ENCODE data around the gene TBC1D12.

TBC1D12 gene

GRCh38 chr10:94443549-94443948, 41.2 kb downstream of the TBC1D12 start:
- in situ Hi-C loops (cut with MboI; ENCODE audit: low sequenced_read_pairs): loop anchor here (25.0 kb wide), 1 partner anchor 156 kb away; no protein-coding TSS in a partner anchor

- in situ Hi-C loops (cut with MboI; ENCODE audit: low sequenced_read_pairs): no loop called here
These were observed 48.4 kb downstream of the TBC1D12 start for GRCh38 chr10:94450782-94451181.

- in situ Hi-C loops (cut with MboI; ENCODE audit: low sequenced_read_pairs): no loop called here
These were observed 49.7 kb downstream of the TBC1D12 start for GRCh38 chr10:94451883-94452519.

GRCh38 chr10:94456942-94457341, 54.6 kb downstream of the TBC1D12 start:
- in situ Hi-C loops (cut with MboI; ENCODE audit: low sequenced_read_pairs): no loop called here

- in situ Hi-C loops (cut with MboI; ENCODE audit: low sequenced_read_pairs): no loop called here
These were observed 57.0 kb downstream of the TBC1D12 start for GRCh38 chr10:94459385-94459784.

- in situ Hi-C loops (cut with MboI; ENCODE audit: low sequenced_read_pairs): no loop called here
These were observed 59.2 kb downstream of the TBC1D12 start for GRCh38 chr10:94461503-94461902.

- in situ Hi-C loops (cut with MboI; ENCODE audit: low sequenced_read_pairs): no loop called here
These were observed 59.8 kb downstream of the TBC1D12 start for GRCh38 chr10:94462130-94462529.

GRCh38 chr10:94465684-94466083, 63.3 kb downstream of the TBC1D12 start:
- in situ Hi-C loops (cut with MboI; ENCODE audit: low sequenced_read_pairs): no loop called here

GRCh38 chr10:94481410-94481809, 79.1 kb downstream of the TBC1D12 start:
- in situ Hi-C loops (cut with MboI; ENCODE audit: low sequenced_read_pairs): no loop called here

GRCh38 chr10:94483970-94484369, 81.6 kb downstream of the TBC1D12 start:
- in situ Hi-C loops (cut with MboI; ENCODE audit: low sequenced_read_pairs): no loop called here

GRCh38 chr10:94485094-94485493, 82.8 kb downstream of the TBC1D12 start:
- in situ Hi-C loops (cut with MboI; ENCODE audit: low sequenced_read_pairs): no loop called here

- in situ Hi-C loops (cut with MboI; ENCODE audit: low sequenced_read_pairs): no loop called here
These were observed 85.2 kb downstream of the TBC1D12 start for GRCh38 chr10:94487575-94487974.

GRCh38 chr10:94489107-94489506, 86.8 kb downstream of the TBC1D12 start:
- in situ Hi-C loops (cut with MboI; ENCODE audit: low sequenced_read_pairs): no loop called here

- in situ Hi-C loops (cut with MboI; ENCODE audit: low sequenced_read_pairs): no loop called here
These were observed 87.8 kb downstream of the TBC1D12 start for GRCh38 chr10:94489976-94490788.

GRCh38 chr10:94490789-94491039, 88.4 kb downstream of the TBC1D12 start:
- in situ Hi-C loops (cut with MboI; ENCODE audit: low sequenced_read_pairs): no loop called here

- in situ Hi-C loops (cut with MboI; ENCODE audit: low sequenced_read_pairs): no loop called here
These were observed 91.1 kb downstream of the TBC1D12 start for GRCh38 chr10:94493463-94493862.

GRCh38 chr10:94496010-94496409, 93.7 kb downstream of the TBC1D12 start:
- in situ Hi-C loops (cut with MboI; ENCODE audit: low sequenced_read_pairs): no loop called here

- in situ Hi-C loops (cut with MboI; ENCODE audit: low sequenced_read_pairs): no loop called here
These were observed 94.3 kb downstream of the TBC1D12 start for GRCh38 chr10:94496646-94497045.

GRCh38 chr10:94500063-94500462, 97.7 kb downstream of the TBC1D12 start:
- in situ Hi-C loops (cut with MboI; ENCODE audit: low sequenced_read_pairs): no loop called here

GRCh38 chr10:94521276-94522250, 119.2 kb downstream of the TBC1D12 start:
- in situ Hi-C loops (cut with MboI; ENCODE audit: low sequenced_read_pairs): no loop called here

- in situ Hi-C loops (cut with MboI; ENCODE audit: low sequenced_read_pairs): no loop called here
These were observed 121.8 kb downstream of the TBC1D12 start for GRCh38 chr10:94524146-94524545.

Data from HL-60/S4 (cell line).